DND-41 (cell line): ENCODE results near the gene COX6A2.

Source experiments
- ATAC-seq: fragments of 200-7000 bp; cut with Tn5 transposase; 3 replicates; pipeline ENCODE4 v1.9.1; 2021; ENCODE audit warnings: low read depth; ENCODE audit not compliant: insufficient read depth
- DNase-seq: peaks from one replicate; pipeline ENCODE4 v3.0.0-alpha.2; 2020
- H2AFZ ChIP-seq: 2 replicates; pipeline ENCODE4 v1.6.0; 2012; ENCODE audit warnings: low read depth, low read length
- H3K27ac ChIP-seq: 2 replicates; pipeline ENCODE4 v1.5.1; 2012; ENCODE audit warnings: low read length, inconsistent platforms
- H3K27me3 ChIP-seq: fragments of 200-600 bp; sonication (generic); 2 replicates; pipeline ENCODE4 v1.6.0; 2012; ENCODE audit warnings: low read length, mild to moderate bottlenecking, inconsistent platforms; ENCODE audit not compliant: insufficient read depth, poor library complexity
- H3K36me3 ChIP-seq: 2 replicates; pipeline ENCODE4 v1.5.1; 2012; ENCODE audit warnings: low read length, inconsistent platforms; ENCODE audit not compliant: insufficient read depth
- H3K4me1 ChIP-seq: 2 replicates; pipeline ENCODE4 v1.5.1; 2012; ENCODE audit warnings: mild to moderate bottlenecking, low read length; ENCODE audit not compliant: insufficient read depth
- H3K4me2 ChIP-seq: 2 replicates; pipeline ENCODE4 v1.6.0; 2012; ENCODE audit warnings: mild to moderate bottlenecking, moderate library complexity, low read length, inconsistent platforms; ENCODE audit not compliant: insufficient read depth
- H3K4me3 ChIP-seq, 2 experiments: fragments of 200-600 bp in 1 of 2; shearing (Covaris generic) in 1 of 2; 2 replicates each; pipeline ENCODE4 v1.5.1; 2012 to 2016; ENCODE audit warnings: inconsistent platforms in 2 of 2, low read length in 2 of 2, mild to moderate bottlenecking in 2 of 2, low read depth in 1 of 2, moderate library complexity in 1 of 2
- H3K79me2 ChIP-seq: 2 replicates; pipeline ENCODE4 v1.6.0; 2012; ENCODE audit warnings: low read length, inconsistent platforms; ENCODE audit not compliant: insufficient read depth
- H3K9ac ChIP-seq: 2 replicates; pipeline ENCODE4 v1.6.0; 2012; ENCODE audit warnings: low read depth, mild to moderate bottlenecking, inconsistent platforms, low read length, moderate library complexity
- H3K9me3 ChIP-seq: 2 replicates; pipeline ENCODE4 v1.5.1; 2012; ENCODE audit warnings: low read length, moderate library complexity, mild to moderate bottlenecking, inconsistent platforms; ENCODE audit not compliant: insufficient read depth, severe bottlenecking
- H4K20me1 ChIP-seq: 2 replicates; pipeline ENCODE4 v1.6.0; 2012; ENCODE audit warnings: low read length; ENCODE audit not compliant: insufficient read depth
- EZH2 ChIP-seq: IDR thresholded peaks from 3 replicates; pipeline ENCODE4 v1.6.1; 2012; ENCODE audit warnings: borderline replicate concordance, low read depth, mild to moderate bottlenecking, moderate library complexity, low read length, inconsistent platforms; ENCODE audit not compliant: severe bottlenecking
- TF ChIP-seq, protein P1 (sequence below): IDR thresholded peaks from 2 replicates; pipeline ENCODE4 v1.5.1; 2012; ENCODE audit warnings: borderline replicate concordance, low read length, moderate library complexity, mild to moderate bottlenecking; ENCODE audit not compliant: poor library complexity, severe bottlenecking; ENCODE audit errors: extremely low read depth

The COX6A2 gene

GRCh38 chr16:31428279-31428597, at the start of gene COX6A2:
COX6A2 (minus strand) TSS chr16:31428360; CDS start chr16:31428325, 35 bp downstream.
- Histone ChIP-seq H3K9me3 (no peaks in the 10 kb centered on the region), H3K4me2 (no peak within 1 kb of the TSS), H3K9ac (no peak within 1 kb of the TSS), H4K20me1 (no peaks in the 10 kb centered on the region), H3K36me3 (no peaks in the 10 kb centered on the region), H3K27me3 (peaks cover 3% of the 10 kb centered on the region), H3K4me3 (no peak within 1 kb of the TSS), H2AFZ (no peak within 1 kb of the TSS), H3K27ac (no peak within 1 kb of the TSS), H3K79me2 (no peaks in the 10 kb centered on the region), H3K4me1 (no peaks in the 10 kb centered on the region)
- DNase-seq (no peak), ATAC-seq (no peak)
- no peak for TF ChIP-seq EZH2
- TF ChIP-seq, protein P1, sequence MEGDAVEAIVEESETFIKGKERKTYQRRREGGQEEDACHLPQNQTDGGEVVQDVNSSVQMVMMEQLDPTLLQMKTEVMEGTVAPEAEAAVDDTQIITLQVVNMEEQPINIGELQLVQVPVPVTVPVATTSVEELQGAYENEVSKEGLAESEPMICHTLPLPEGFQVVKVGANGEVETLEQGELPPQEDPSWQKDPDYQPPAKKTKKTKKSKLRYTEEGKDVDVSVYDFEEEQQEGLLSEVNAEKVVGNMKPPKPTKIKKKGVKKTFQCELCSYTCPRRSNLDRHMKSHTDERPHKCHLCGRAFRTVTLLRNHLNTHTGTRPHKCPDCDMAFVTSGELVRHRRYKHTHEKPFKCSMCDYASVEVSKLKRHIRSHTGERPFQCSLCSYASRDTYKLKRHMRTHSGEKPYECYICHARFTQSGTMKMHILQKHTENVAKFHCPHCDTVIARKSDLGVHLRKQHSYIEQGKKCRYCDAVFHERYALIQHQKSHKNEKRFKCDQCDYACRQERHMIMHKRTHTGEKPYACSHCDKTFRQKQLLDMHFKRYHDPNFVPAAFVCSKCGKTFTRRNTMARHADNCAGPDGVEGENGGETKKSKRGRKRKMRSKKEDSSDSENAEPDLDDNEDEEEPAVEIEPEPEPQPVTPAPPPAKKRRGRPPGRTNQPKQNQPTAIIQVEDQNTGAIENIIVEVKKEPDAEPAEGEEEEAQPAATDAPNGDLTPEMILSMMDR: no peak

GRCh38 chr16:31477220-31478216, 49.4 kb upstream of the COX6A2 start:
- H3K9ac ChIP-seq: peak overlapping the region; percentile 45; the same call in 1 of the 2 replicates
- H3K4me3 ChIP-seq: peak overlapping the region in 1 of 2 experiments; percentile 56; a peak in 2 of 4 replicates
- TF ChIP-seq EZH2: no peak
- TF ChIP-seq, protein P1: no peak

DNA sequence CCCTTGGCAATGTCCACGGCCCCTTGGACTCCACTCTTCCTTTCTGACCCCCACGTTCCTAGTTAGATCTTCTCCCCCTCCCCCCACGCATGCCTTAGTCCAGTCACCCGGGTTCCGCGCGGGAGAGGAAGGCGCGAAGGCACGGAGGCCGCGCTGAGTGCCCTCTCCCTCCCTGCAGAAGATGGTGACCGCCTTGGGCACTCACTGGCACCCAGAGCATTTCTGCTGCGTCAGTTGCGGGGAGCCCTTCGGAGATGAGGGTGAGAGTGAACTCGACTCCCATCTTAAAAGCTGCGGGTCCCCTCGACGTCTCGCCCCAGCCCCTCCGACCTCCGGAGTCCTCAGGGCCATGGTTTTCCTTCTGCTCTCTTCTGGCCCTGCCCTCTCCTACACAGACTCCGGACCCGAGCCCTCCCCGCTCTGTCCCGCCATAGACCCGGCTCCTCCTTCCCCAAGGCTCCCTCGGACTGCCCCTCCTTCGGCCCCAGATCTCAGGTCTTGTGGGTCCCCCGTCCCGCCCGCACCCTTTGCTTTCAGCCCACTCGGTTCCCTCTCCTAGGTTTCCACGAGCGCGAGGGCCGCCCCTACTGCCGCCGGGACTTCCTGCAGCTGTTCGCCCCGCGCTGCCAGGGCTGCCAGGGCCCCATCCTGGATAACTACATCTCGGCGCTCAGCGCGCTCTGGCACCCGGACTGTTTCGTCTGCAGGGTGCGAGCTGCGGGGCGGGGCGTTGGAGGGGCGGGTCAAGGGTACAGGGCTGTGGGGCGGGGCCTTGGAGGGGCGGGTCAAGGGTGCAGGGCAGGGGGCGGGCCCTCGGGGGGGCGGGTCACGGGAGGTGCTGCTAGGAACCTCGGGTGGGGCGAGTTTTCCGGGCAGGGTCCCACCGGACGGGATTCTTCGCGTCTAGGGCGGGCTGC, 48.4 kb upstream of the COX6A2 start:
- Histone ChIP-seq H3K4me3 (peak overlapping the region; percentile 7 to 58; a peak in 3 of 4 replicates), H3K36me3 (no peaks in the 10 kb centered on the region), H3K79me2 (no peaks in the 10 kb centered on the region), H3K4me2 (peak overlapping the region; percentile 77), H3K4me1 (peaks cover 18% of the 10 kb centered on the region), H3K27me3 (no peaks in the 10 kb centered on the region), H3K27ac (peak overlapping the region; percentile 64), H3K9ac (peak overlapping the region; percentile 66), H4K20me1 (no peaks in the 10 kb centered on the region), H3K9me3 (no peaks in the 10 kb centered on the region), H2AFZ (peak overlapping the region; percentile 84)
- DNase-seq: peak; percentile 92
- ATAC-seq: peak; percentile 92
- TF ChIP-seq, protein P1: no peak
- no peak for TF ChIP-seq EZH2

More at GRCh38 chr16:31477220-31478216, 49.4 kb upstream of the COX6A2 start:
- Histone ChIP-seq H3K79me2 (no peaks in the 10 kb centered on the region), H3K4me1 (peaks cover 18% of the 10 kb centered on the region), H3K36me3 (no peaks in the 10 kb centered on the region), H3K4me2 (peak overlapping the region; percentile 77), H4K20me1 (no peaks in the 10 kb centered on the region), H3K27me3 (peaks cover 3% of the 10 kb centered on the region), H3K9me3 (no peaks in the 10 kb centered on the region), H2AFZ (peak overlapping the region; percentile 68), H3K27ac (no peak overlapping the region)
- DNase-seq: peak; percentile 67
- ATAC-seq: peak; percentile 56
